GM18519 (cell line): ENCODE measurements around the gene MAP4K3.
"Not testable (repeated sequence)": the region's sequence is repeated elsewhere in the genome, so short reads cannot be mapped to it uniquely, and the experiment has no call there.

Source experiments
- ATAC-seq: cut with Tn5 transposase; IDR thresholded peaks from one replicate; pipeline ENCODE4 v1.9.1; 2021; ENCODE audit warnings: mild to moderate bottlenecking, moderate library complexity; ENCODE audit not compliant: unreplicated experiment, low FRiP score

Gene MAP4K3

GRCh38 chr2:39379643-39380524, 57.2 kb downstream of the MAP4K3 start:
- ATAC-seq, result no peak

DNA sequence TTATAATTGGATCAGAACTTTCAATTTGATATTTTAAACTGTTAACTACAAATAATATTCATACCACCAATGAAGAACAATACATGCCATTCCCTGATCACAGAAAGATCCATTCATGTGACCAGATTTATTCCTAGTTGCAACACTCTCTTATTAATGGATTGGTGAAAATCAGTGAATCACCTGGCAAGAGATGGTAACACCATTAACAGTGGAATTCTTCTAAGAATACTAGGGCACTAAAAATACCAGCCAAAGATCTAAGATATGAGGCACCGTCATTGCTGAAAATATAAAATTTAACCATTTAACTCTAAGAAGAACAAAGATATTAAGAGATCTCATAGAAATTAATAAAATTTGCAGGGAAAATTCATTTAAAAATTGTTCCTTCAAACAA, 58.1 kb downstream of the MAP4K3 start:
- no peak for ATAC-seq

GRCh38 chr2:39377226-39377939, 59.7 kb downstream of the MAP4K3 start:
- peak; percentile 81 for ATAC-seq

DNA sequence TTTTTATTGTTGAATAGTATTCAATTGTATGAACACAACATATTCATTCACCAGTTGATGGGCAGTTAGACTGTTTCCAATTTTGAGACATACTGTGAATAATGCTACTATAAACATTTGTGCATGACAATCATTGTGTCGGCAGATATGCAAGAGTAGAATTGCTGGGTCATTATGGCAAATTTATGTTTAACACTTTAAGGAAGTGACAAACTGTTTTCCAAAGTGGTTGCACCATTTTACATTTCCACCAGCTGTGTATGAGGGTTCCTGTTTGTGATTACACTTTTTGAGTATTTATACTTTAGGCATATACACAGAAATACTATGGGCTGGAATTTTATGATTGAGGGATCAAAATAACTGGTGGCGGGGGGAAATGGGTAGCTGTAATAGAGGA, 61.2 kb downstream of the MAP4K3 start:
- no peak for ATAC-seq

DNA sequence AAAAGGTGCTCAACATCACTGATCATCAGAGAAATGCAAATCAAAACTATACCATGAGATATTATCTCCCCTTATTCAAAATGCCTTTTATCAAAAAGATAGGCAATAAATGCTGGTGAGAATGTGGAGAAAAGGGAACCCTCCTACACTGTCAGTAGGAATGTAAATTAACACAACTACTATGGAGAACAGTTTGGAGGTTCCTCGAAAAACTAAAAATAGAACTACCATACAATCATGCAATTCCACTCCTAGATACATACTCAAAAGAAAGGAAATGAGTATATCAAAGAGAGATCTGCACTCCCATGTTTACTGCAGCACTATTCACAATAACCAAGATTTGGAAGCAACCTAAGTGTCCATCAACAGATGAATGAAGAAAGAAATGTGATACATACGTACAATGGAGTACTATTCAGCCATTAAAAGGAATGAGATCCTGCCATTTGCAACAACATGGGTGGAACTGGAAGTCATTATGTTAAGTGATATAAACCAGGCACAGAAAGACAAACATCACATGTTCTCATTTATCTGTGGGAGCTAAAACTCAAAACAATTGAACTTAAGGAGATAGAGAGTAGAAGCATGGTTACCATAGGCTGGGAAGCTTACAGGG, 63.8 kb downstream of the MAP4K3 start:
- ATAC-seq, result no peak

- ATAC-seq, result no peak
Measured at GRCh38 chr2:39370101-39370500, 67.0 kb downstream of the MAP4K3 start.

DNA sequence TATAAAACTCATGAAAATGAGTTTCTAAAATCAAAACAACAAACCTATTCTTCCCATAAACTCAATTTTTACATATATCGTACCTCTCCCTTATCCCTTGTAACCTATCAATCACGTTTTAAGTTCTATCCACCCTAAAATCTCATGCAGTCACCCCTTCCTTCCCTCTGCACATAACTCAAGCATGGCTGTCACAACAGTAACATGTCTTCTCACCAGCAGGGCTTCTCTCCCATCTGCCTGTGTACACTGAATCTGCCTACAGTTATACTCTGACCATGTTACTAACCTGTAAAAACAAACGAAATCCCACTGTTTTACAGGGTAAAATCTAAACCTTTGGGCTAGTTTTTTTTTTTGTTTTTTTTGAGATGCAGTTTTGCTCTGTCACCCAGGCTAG, 68.2 kb downstream of the MAP4K3 start:
- no peak for ATAC-seq

GRCh38 chr2:39368376-39368775, 68.7 kb downstream of the MAP4K3 start:
- ATAC-seq, result no peak

DNA sequence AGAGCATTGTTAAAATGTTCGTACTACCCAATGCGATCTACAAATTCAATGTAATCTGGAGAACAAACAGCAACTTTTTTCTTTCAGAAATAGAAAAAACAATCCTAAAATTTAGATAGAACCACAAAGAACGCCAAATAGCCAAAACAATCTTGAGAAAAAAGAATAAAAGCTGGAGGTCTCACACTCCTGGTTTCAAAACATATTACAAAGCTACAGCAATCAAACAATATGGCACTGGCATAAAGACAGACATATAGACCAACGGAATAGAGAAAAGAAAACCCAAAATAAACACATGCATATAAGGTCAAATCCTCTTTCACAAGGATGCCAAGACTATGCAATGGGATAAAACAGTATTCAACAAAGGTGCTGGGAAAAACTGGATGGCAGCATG, 74.5 kb downstream of the MAP4K3 start:
- ATAC-seq, result no peak

- ATAC-seq, result no peak
Measured at GRCh38 chr2:39361511-39361910, 75.6 kb downstream of the MAP4K3 start.

DNA sequence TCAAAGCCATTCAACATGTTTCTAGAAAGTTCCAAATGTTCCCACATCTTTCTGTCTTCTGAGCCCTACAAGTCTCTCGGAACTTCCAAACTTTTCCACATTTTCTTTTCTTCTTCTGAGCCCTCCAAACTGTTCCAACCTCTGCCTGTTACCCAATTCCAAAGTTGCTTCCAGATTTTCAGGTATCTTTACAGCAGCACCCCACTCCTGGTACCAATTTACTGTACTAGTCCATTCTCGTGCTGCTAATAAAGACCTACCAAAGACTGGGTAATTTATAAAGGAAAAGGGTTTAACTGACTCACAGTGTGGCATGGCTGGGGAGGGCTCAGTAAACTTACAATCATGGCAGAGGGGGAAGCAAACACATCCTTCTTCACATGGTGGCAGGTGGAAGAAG, 76.7 kb downstream of the MAP4K3 start:
- ATAC-seq, result not testable (repeated sequence)

GRCh38 chr2:39359453-39360038, 77.5 kb downstream of the MAP4K3 start:
- no peak for ATAC-seq

- no peak for ATAC-seq
Measured at GRCh38 chr2:39356922-39357639, 80.0 kb downstream of the MAP4K3 start.

- no peak for ATAC-seq
Measured at GRCh38 chr2:39350658-39351057, 86.4 kb downstream of the MAP4K3 start.

DNA sequence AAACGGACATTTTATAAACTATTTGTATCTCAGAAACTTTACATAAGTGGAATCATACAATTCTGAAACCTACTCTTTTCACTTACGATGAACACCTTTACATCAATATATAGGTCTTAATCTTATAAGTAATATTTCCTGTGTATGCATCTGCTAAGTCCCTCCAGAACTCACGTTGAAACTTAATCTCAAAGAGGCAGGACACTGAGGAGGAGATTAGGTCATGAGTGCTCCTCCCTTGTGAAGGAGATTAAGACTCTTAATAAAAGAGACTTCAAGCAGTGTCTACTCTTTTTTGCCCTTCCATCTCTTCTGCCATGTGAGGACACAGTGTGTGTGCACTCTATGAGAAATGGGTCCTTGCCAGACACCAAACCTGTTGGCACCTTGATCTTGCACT, 98.6 kb downstream of the MAP4K3 start:
- ATAC-seq, result no peak

GRCh38 chr2:39335930-39336329, 101.2 kb downstream of the MAP4K3 start:
- no peak for ATAC-seq

- no peak for ATAC-seq
Measured at GRCh38 chr2:39334978-39335377, 102.1 kb downstream of the MAP4K3 start.

- ATAC-seq, result no peak
Measured at GRCh38 chr2:39334529-39334928, 102.6 kb downstream of the MAP4K3 start.

GRCh38 chr2:39326644-39327043, 110.4 kb downstream of the MAP4K3 start:
- no peak for ATAC-seq

DNA sequence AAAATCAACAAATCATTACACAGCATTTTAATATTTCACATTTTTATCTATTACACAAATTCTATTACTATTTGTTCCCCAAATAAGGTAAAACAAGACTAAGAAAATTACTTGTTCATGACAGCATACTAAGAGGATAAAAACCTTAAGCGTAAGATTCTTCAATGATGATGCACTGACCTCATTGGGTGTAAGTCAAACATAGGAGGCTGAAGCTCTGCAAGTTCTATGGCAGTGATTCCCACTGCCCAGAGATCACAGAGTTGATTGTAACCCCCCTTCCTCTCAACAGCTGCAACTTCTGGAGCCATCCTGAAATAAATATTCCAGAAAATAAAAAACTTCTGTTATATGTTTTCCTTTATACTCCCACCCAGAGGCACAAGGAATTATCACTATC, 111.1 kb downstream of the MAP4K3 start:
- ATAC-seq, result no peak
